GM23338 (cell line): ENCODE results near the gene WFDC12. TPM values are rescaled to one million over a fixed set of nuclear protein-coding genes. Genes with fewer than 3 reads are reported as not detected.

Experiments
- ATAC-seq: fragments of 200-7000 bp; cut with Tn5 transposase; 3 replicates; pipeline ENCODE4 v1.9.1; 2020
- DNase-seq: peaks from one replicate; pipeline ENCODE4 v3.0.0-alpha.2; 2015; ENCODE audit warnings: low spot score
- H2AFZ ChIP-seq: fragments of 200-600 bp; sonication (generic); 2 replicates; pipeline ENCODE4 v1.8.0; 2016; ENCODE audit warnings: antibody characterized with exemption, mild to moderate bottlenecking, moderate library complexity
- H3F3A ChIP-seq: fragments of 200-600 bp; sonication (generic); replicated peaks from 2 replicates; pipeline ENCODE4 v1.8.0; 2017; ENCODE audit warnings: antibody characterized with exemption, mixed run types, low read depth
- H3K27ac ChIP-seq: fragments of 200-600 bp; sonication (generic); 2 replicates; pipeline ENCODE4 v1.6.1; 2016; ENCODE audit warnings: low read depth
- H3K27me3 ChIP-seq: fragments of 200-600 bp; sonication (generic); 2 replicates; pipeline ENCODE4 v1.8.0; 2016; ENCODE audit warnings: mild to moderate bottlenecking, mixed run types, moderate library complexity; ENCODE audit not compliant: insufficient read depth
- H3K36me3 ChIP-seq: fragments of 200-600 bp; sonication (generic); 2 replicates; pipeline ENCODE4 v1.8.0; 2016; ENCODE audit warnings: mild to moderate bottlenecking; ENCODE audit not compliant: insufficient read depth
- H3K4me1 ChIP-seq: fragments of 200-600 bp; sonication (generic); 2 replicates; pipeline ENCODE4 v1.8.0; 2016; ENCODE audit warnings: mild to moderate bottlenecking, moderate library complexity; ENCODE audit not compliant: insufficient read depth
- H3K4me2 ChIP-seq: fragments of 200-600 bp; sonication (generic); 2 replicates; pipeline ENCODE4 v1.7.1; 2017; ENCODE audit warnings: mixed run types
- H3K4me3 ChIP-seq: fragments of 200-600 bp; sonication (generic); 2 replicates; pipeline ENCODE4 v1.6.1; 2016; ENCODE audit warnings: mixed run types
- H3K79me2 ChIP-seq: fragments of 200-600 bp; sonication (generic); replicated peaks from 2 replicates; pipeline ENCODE4 v1.8.0; 2017; ENCODE audit warnings: mild to moderate bottlenecking; ENCODE audit not compliant: insufficient read depth
- H3K9me2 ChIP-seq: fragments of 200-600 bp; sonication (generic); 2 replicates; pipeline ENCODE4 v1.8.0; 2017; ENCODE audit not compliant: insufficient read depth
- H4K20me1 ChIP-seq: fragments of 200-600 bp; sonication (generic); replicated peaks from 2 replicates; pipeline ENCODE4 v1.8.0; 2017; ENCODE audit warnings: mild to moderate bottlenecking; ENCODE audit not compliant: insufficient read depth
- H3K27ac Mint-ChIP-seq: 2 replicates; pipeline ENCODE4 v1.8.0; 2020; ENCODE audit warnings: inconsistent platforms, mild to moderate bottlenecking, moderate library complexity, mixed read lengths
- H3K27me3 Mint-ChIP-seq: 3 replicates; pipeline ENCODE4 v1.8.0; 2022; ENCODE audit warnings: low read depth, mild to moderate bottlenecking, moderate library complexity, mixed read lengths, inconsistent platforms; ENCODE audit not compliant: insufficient read depth, poor library complexity
- H3K36me3 Mint-ChIP-seq: 3 replicates; pipeline ENCODE4 v1.8.0; 2021; ENCODE audit warnings: low read depth, mild to moderate bottlenecking, inconsistent platforms, moderate library complexity, mixed read lengths
- H3K4me1 Mint-ChIP-seq: 3 replicates; pipeline ENCODE4 v1.8.0; 2020; ENCODE audit warnings: mild to moderate bottlenecking, inconsistent platforms, mixed read lengths
- H3K4me3 Mint-ChIP-seq: 3 replicates; pipeline ENCODE4 v1.8.0; 2021; ENCODE audit warnings: moderate library complexity, mild to moderate bottlenecking, inconsistent platforms, mixed read lengths
- H3K9me3 Mint-ChIP-seq: 3 replicates; pipeline ENCODE4 v1.8.0; 2020; ENCODE audit warnings: moderate library complexity, mild to moderate bottlenecking, inconsistent platforms, mixed read lengths
- CREB1 ChIP-seq: fragments of 250-450 bp; sonication (Bioruptor Pico); IDR thresholded peaks from 2 replicates; pipeline ENCODE4 v1.5.0; 2020; ENCODE audit warnings: low read depth, mild to moderate bottlenecking, moderate library complexity
- CTCF ChIP-seq, 2 experiments: fragments of 200-600 bp in 1 of 2; sonication (generic) in 1 of 2; conservative IDR thresholded peaks; 2 replicates each; pipeline versions ENCODE4 v1.5.1 to v1.6.1; 2016 to 2017; ENCODE audit warnings: antibody characterized with exemption in 2 of 2, low read depth in 2 of 2, mild to moderate bottlenecking in 2 of 2, moderate library complexity in 1 of 2
- EZH2 ChIP-seq: fragments of 200-600 bp; sonication (generic); IDR thresholded peaks from one replicate; pipeline ENCODE4 v1.8.0; 2017; ENCODE audit warnings: antibody characterized with exemption, mild to moderate bottlenecking, low read depth; ENCODE audit not compliant: unreplicated experiment
- EZH2phosphoT487 ChIP-seq: fragments of 200-600 bp; sonication (generic); IDR thresholded peaks from one replicate; pipeline ENCODE4 v1.8.1; 2018; ENCODE audit warnings: antibody characterized with exemption; ENCODE audit not compliant: unreplicated experiment
- JUNB ChIP-seq: IDR thresholded peaks from one replicate; pipeline ENCODE4 v1.6.1; 2016; ENCODE audit warnings: antibody characterized with exemption; ENCODE audit not compliant: unreplicated experiment
- NANOG ChIP-seq: IDR thresholded peaks from 2 replicates; pipeline ENCODE4 v1.6.1; 2016; ENCODE audit warnings: antibody characterized with exemption, borderline replicate concordance
- POLR2AphosphoS5 ChIP-seq: IDR thresholded peaks from 2 replicates; pipeline ENCODE4 v1.6.1; 2016; ENCODE audit warnings: antibody characterized with exemption, low read depth
- STAT1 ChIP-seq: IDR thresholded peaks from one replicate; pipeline ENCODE4 v1.6.1; 2016; ENCODE audit warnings: antibody characterized with exemption; ENCODE audit not compliant: unreplicated experiment
- ZNF331 ChIP-seq: fragments of 250-450 bp; sonication (Bioruptor Pico); IDR thresholded peaks from 2 replicates; pipeline ENCODE4 v1.5.0; 2020; ENCODE audit warnings: low read depth, mild to moderate bottlenecking, moderate library complexity
- polyA plus RNA-seq: library from polyadenylated mRNA; unstranded; fragments of >200 nt; fragmentation: Nextera tagmentation; extraction: Ambion mirVana; gene quantifications from 2 replicates; pipeline ENCODE4 v1.2.1, GENCODE V29; 2016
- total RNA-seq: library from RNA; depleted of rRNA; stranded (reverse); fragments of >200 nt; shearing (Covaris generic); gene quantifications from 2 replicates; pipeline ENCODE4 v1.2.3, GENCODE V29; 2014
- TF ChIP-seq, protein P1 (sequence below): IDR thresholded peaks from 2 replicates; pipeline ENCODE4 v1.6.1; 2016; ENCODE audit warnings: antibody characterized with exemption
- TF ChIP-seq, protein P2 (sequence below): fragments of 250-450 bp; sonication (Bioruptor Pico); IDR thresholded peaks from 2 replicates; pipeline ENCODE4 v1.5.0; 2020; ENCODE audit warnings: mild to moderate bottlenecking, moderate library complexity

WFDC12 gene
- total and polyA plus RNA-seq, 2 experiments from 2014 or later: not detected

- Mint-ChIP-seq H3K4me3 (no peak overlapping the region), H3K36me3 (peaks cover 3% of the 10 kb centered on the region; the same call in 1 of the 3 replicates), H3K27me3 (peaks cover 34% of the 10 kb centered on the region), H3K27ac (no peak overlapping the region), H3K4me1 (no peaks in the 10 kb centered on the region; the same call in 2 of the 3 replicates), H3K9me3 (peaks cover 4% of the 10 kb centered on the region; the same call in 2 of the 3 replicates)
- H3K4me3 ChIP-seq: no peak overlapping the region
- H3K27me3 ChIP-seq: peaks cover 44% of the 10 kb centered on the region
- ATAC-seq (peak; percentile 25), DNase-seq (peak; percentile 85)
- H3K9me2 ChIP-seq: no peaks in the 10 kb centered on the region
- H3K4me2 ChIP-seq: no peak overlapping the region
- peaks cover 5% of the 10 kb centered on the region for H3K4me1 ChIP-seq
- TF ChIP-seq POLR2AphosphoS5: no peak
- no peak for TF ChIP-seq CREB1 (CRISPR knock-in tag)
- TF ChIP-seq JUNB: no peak
- TF ChIP-seq CTCF (conservative IDR thresholded peaks at IDR 0.05; ENCODE audit: low read depth in 2 of 2): peak; percentile 70 to 88
- TF ChIP-seq, protein P1, sequence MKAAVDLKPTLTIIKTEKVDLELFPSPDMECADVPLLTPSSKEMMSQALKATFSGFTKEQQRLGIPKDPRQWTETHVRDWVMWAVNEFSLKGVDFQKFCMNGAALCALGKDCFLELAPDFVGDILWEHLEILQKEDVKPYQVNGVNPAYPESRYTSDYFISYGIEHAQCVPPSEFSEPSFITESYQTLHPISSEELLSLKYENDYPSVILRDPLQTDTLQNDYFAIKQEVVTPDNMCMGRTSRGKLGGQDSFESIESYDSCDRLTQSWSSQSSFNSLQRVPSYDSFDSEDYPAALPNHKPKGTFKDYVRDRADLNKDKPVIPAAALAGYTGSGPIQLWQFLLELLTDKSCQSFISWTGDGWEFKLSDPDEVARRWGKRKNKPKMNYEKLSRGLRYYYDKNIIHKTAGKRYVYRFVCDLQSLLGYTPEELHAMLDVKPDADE: no peak
- H3K27ac ChIP-seq: no peak overlapping the region
- H3K79me2 ChIP-seq: no peaks in the 10 kb centered on the region
- H4K20me1 ChIP-seq: no peaks in the 10 kb centered on the region
- H2AFZ ChIP-seq: no peak overlapping the region
- no peaks in the 10 kb centered on the region for H3K36me3 ChIP-seq
- peaks cover 5% of the 10 kb centered on the region; the same call in 1 of the 2 replicates for H3F3A ChIP-seq
Measured at GRCh38 chr20:45095805-45096238, 28.4 kb downstream of the WFDC12 start.

GRCh38 chr20:45094864-45095574 is 29.2 kb downstream of the WFDC12 start:
- Histone ChIP-seq H3K27me3 (peaks cover 36% of the 10 kb centered on the region), H3K9me2 (no peaks in the 10 kb centered on the region), H3K4me1 (peaks cover 5% of the 10 kb centered on the region), H3K4me2 (no peak overlapping the region), H3K4me3 (no peak overlapping the region), H3K27ac (no peak overlapping the region), H2AFZ (no peak overlapping the region), H3K36me3 (no peaks in the 10 kb centered on the region), H4K20me1 (no peaks in the 10 kb centered on the region), H3K79me2 (no peaks in the 10 kb centered on the region), H3F3A (peaks cover 5% of the 10 kb centered on the region; the same call in 1 of the 2 replicates)
- Mint-ChIP-seq H3K36me3 (peaks cover 3% of the 10 kb centered on the region; the same call in 1 of the 3 replicates), H3K27ac (no peak overlapping the region), H3K27me3 (peaks cover 31% of the 10 kb centered on the region), H3K9me3 (peaks cover 4% of the 10 kb centered on the region; the same call in 2 of the 3 replicates), H3K4me3 (no peak overlapping the region), H3K4me1 (no peaks in the 10 kb centered on the region; the same call in 2 of the 3 replicates)
- no peak for ATAC-seq
- DNase-seq: no peak
- TF ChIP-seq, protein P1: no peak
- TF ChIP-seq EZH2 (no peak), NANOG (no peak), ZNF331 (CRISPR knock-in tag) (no peak), STAT1 (no peak), EZH2phosphoT487 (no peak)
- TF ChIP-seq, protein P2, sequence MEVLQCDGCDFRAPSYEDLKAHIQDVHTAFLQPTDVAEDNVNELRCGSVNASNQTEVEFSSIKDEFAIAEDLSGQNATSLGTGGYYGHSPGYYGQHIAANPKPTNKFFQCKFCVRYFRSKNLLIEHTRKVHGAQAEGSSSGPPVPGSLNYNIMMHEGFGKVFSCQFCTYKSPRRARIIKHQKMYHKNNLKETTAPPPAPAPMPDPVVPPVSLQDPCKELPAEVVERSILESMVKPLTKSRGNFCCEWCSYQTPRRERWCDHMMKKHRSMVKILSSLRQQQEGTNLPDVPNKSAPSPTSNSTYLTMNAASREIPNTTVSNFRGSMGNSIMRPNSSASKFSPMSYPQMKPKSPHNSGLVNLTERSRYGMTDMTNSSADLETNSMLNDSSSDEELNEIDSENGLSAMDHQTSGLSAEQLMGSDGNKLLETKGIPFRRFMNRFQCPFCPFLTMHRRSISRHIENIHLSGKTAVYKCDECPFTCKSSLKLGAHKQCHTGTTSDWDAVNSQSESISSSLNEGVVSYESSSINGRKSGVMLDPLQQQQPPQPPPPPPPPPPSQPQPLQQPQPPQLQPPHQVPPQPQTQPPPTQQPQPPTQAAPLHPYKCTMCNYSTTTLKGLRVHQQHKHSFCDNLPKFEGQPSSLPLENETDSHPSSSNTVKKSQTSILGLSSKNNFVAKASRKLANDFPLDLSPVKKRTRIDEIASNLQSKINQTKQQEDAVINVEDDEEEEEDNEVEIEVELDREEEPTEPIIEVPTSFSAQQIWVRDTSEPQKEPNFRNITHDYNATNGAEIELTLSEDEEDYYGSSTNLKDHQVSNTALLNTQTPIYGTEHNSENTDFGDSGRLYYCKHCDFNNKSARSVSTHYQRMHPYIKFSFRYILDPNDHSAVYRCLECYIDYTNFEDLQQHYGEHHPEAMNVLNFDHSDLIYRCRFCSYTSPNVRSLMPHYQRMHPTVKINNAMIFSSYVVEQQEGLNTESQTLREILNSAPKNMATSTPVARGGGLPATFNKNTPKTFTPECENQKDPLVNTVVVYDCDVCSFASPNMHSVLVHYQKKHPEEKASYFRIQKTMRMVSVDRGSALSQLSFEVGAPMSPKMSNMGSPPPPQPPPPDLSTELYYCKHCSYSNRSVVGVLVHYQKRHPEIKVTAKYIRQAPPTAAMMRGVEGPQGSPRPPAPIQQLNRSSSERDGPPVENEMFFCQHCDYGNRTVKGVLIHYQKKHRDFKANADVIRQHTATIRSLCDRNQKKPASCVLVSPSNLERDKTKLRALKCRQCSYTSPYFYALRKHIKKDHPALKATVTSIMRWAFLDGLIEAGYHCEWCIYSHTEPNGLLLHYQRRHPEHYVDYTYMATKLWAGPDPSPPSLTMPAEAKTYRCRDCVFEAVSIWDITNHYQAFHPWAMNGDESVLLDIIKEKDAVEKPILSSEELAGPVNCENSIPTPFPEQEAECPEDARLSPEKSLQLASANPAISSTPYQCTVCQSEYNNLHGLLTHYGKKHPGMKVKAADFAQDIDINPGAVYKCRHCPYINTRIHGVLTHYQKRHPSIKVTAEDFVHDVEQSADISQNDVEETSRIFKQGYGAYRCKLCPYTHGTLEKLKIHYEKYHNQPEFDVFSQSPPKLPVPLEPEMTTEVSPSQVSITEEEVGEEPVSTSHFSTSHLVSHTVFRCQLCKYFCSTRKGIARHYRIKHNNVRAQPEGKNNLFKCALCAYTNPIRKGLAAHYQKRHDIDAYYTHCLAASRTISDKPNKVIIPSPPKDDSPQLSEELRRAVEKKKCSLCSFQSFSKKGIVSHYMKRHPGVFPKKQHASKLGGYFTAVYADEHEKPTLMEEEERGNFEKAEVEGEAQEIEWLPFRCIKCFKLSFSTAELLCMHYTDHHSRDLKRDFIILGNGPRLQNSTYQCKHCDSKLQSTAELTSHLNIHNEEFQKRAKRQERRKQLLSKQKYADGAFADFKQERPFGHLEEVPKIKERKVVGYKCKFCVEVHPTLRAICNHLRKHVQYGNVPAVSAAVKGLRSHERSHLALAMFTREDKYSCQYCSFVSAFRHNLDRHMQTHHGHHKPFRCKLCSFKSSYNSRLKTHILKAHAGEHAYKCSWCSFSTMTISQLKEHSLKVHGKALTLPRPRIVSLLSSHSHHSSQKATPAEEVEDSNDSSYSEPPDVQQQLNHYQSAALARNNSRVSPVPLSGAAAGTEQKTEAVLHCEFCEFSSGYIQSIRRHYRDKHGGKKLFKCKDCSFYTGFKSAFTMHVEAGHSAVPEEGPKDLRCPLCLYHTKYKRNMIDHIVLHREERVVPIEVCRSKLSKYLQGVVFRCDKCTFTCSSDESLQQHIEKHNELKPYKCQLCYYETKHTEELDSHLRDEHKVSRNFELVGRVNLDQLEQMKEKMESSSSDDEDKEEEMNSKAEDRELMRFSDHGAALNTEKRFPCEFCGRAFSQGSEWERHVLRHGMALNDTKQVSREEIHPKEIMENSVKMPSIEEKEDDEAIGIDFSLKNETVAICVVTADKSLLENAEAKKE (CRISPR knock-in tag): no peak
